ENCODE results near the gene MYCBPAP. TPM values are rescaled to one million over a fixed set of nuclear protein-coding genes. Genes with fewer than 3 reads are reported as not detected.

Gene MYCBPAP
- polyA plus RNA-seq, 2 of the 4 experiments (the other 2 are of a cell fraction) = 0.93 to 2.5 TPM

DNA sequence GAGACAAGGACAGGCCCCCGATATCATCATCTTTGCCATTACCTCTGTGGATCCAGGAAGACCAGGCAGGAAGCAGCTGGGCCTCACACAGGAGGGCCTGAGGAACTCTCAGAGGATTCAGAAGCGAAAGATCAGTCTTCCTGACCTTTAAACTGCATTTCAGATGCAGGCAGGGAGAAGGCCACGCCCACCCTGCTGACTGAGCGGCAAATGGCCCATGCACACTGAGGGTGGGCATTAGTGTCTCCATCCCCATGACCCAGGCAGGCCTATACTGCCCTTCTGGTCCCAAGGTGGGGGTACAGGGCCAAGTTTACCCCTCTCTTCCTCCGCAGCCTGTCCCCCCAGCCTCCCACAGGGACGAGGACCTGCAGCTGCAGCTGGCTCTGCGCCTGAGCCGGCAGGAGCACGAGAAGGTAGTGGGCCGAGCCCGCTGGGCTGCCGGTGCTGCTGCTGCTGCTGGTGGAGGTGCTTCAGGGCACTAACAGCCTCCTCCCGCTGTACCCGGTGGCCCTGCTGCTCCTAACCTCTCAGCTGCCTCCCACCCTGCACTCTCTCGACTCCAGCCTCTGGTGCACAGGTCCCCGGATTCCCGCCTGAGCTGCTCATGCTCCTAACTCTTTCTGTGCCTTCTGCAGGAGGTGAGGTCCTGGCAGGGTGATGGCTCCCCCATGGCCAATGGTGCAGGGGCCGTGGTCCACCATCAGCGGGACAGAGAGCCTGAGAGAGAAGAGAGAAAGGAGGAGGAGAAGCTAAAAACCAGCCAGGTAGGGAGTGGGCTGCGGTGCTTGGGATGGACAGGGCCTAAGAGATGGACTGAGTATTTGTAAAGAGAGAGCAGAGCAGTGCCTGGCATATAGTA is 30.5 kb downstream of the MYCBPAP start:
- no peak overlapping the region for H3K4me2 ChIP-seq
- POLR2A ChIA-PET = interaction anchor here (0.6 kb wide), 1 partner anchor 181 kb away, joined by 3 read pairs; no protein-coding TSS in a partner anchor
- FAIRE-seq (no peak), DNase-seq (ENCODE audit: low read depth in 1 of 2, low spot score in 1 of 2) (no peak), ATAC-seq (no peak)
- no peak for TF ChIP-seq ESRRA (IDR thresholded peaks at IDR 0.05; ENCODE audit: borderline replicate concordance, low read length)
- TF ChIP-seq MAZ (IDR thresholded peaks at IDR 0.05; ENCODE audit: borderline replicate concordance, low read depth, low read length) = no peak
- no peak for TF ChIP-seq HEYL (CRISPR knock-in tag; IDR thresholded peaks at IDR 0.05)
- TF ChIP-seq POLR2A (IDR thresholded peaks at IDR 0.05; ENCODE audit: low read length) = no peak
- TF ChIP-seq, protein P1, sequence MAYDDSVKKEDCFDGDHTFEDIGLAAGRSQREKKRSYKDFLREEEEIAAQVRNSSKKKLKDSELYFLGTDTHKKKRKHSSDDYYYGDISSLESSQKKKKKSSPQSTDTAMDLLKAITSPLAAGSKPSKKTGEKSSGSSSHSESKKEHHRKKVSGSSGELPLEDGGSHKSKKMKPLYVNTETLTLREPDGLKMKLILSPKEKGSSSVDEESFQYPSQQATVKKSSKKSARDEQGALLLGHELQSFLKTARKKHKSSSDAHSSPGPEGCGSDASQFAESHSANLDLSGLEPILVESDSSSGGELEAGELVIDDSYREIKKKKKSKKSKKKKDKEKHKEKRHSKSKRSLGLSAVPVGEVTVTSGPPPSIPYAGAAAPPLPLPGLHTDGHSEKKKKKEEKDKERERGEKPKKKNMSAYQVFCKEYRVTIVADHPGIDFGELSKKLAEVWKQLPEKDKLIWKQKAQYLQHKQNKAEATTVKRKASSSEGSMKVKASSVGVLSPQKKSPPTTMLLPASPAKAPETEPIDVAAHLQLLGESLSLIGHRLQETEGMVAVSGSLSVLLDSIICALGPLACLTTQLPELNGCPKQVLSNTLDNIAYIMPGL (CRISPR knock-in tag; IDR thresholded peaks at IDR 0.05; ENCODE audit: borderline replicate concordance) = no peak
- no peak for TF ChIP-seq POLR2AphosphoS2 (conservative IDR thresholded peaks at IDR 0.05; ENCODE audit: low read length)
- no peak for TF ChIP-seq HOXB13 (CRISPR knock-in tag; IDR thresholded peaks at IDR 0.05; ENCODE audit: low read depth)
- no peak for TF ChIP-seq JUNB (IDR thresholded peaks at IDR 0.05)
- TF ChIP-seq CBX2 (IDR thresholded peaks at IDR 0.05; ENCODE audit: borderline replicate concordance, low read depth) = no peak
- TF ChIP-seq GATA3 (IDR thresholded peaks at IDR 0.05; ENCODE audit: borderline replicate concordance) = no peak
- no peak for TF ChIP-seq HES2 (IDR thresholded peaks at IDR 0.05)
- TF ChIP-seq BHLHE40 (IDR thresholded peaks at IDR 0.05; ENCODE audit: low read depth, low read length) = no peak
- TF ChIP-seq EP300 (IDR thresholded peaks at IDR 0.05) = no peak
- no peak for TF ChIP-seq BCL3 (IDR thresholded peaks at IDR 0.05)
- no peak for TF ChIP-seq SMC3 (IDR thresholded peaks at IDR 0.05)
- no peak for TF ChIP-seq TP53 (CRISPR knock-in tag; IDR thresholded peaks at IDR 0.05)
- peaks cover 49% of the 10 kb centered on the region for H3K4me1 ChIP-seq
- CTCF ChIA-PET = interaction anchor here (0.6 to 23.7 kb wide), 8 partner anchors 13 to 313 kb away, joined by 3 to 753 read pairs (median 4); partner anchors contain the start of gene ANKRD40
- no peaks in the 10 kb centered on the region for H3K9me3 ChIP-seq
- WGBS (ENCODE audit: missing lambda C conversion rate) = 88% methylated on average over 19 of the region's 20 CpGs
- no peak overlapping the region for H3K4me3 ChIP-seq
- H3K27ac ChIP-seq = peak overlapping the region in 1 of 2 experiments; percentile 5; a peak in 1 of 6 replicates

DNA sequence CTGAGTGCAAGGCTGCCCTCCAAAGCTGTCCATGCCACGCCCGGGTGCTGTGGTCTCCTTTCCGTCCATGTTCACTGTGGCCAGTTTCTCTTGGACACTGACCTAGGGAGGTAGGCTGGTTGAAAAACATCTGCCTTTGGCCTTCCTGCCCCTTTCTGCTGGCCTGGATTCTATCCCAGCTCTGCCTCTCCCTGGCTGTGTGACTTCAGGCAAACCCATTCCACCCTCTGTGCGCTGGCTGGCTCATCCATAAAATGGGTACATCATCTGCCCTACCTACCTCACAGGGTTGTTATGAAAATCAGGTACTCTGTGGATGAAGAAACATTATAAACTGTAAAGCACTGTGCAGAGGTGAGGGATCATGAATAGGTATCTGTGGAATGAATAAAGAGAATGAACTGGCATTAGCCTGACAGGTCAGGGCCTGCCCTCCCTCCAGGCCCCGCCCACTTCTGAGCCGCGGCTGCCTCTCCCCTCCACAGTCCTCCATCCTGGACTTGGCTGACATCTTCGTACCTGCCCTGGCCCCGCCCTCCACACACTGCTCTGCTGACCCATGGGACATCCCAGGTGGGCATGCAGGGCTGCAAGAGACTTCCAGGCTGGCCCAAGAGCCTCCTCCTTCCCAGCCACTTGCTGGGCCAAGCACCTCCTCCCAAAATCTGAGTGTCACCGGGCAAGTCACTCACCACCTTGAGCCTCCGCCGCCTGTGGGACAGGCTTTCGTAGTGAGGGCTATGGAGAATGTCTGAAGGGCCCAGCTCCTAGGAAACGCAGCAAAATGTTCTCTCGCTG is 31.7 kb downstream of the MYCBPAP start:
- peak in 1 of 2 experiments; percentile 5; a peak in 1 of 6 replicates for ATAC-seq
- FAIRE-seq = no peak

More for the DNA sequence above, 31.7 kb downstream of the MYCBPAP start:
- ChIA-PET CTCF (interaction anchor here (0.5 to 23.7 kb wide), 5 partner anchors 14 to 156 kb away, joined by 3 to 753 read pairs (median 5); partner anchors contain the start of gene ANKRD40), POLR2A (no interaction called here)
- Histone ChIP-seq H3K9me3 (no peaks in the 10 kb centered on the region), H3K27ac (peak overlapping the region; percentile 4 to 90; a peak in 3 of 6 replicates), H3K4me1 (peaks cover 41% of the 10 kb centered on the region), H3K4me2 (peak overlapping the region; percentile 97; the same call in 2 of the 3 replicates), H3K4me3 (no peak overlapping the region)
- DNase-seq (ENCODE audit: low read depth in 1 of 2, low spot score in 1 of 2) = peak in 1 of 2 experiments; percentile 39
- TF ChIP-seq KDM1A (IDR thresholded peaks at IDR 0.05; ENCODE audit: low read depth) = peak; percentile 90
- peak; percentile 15 for TF ChIP-seq POLR2A (IDR thresholded peaks at IDR 0.05; ENCODE audit: low read length)
- peak; percentile 59; the same call in 1 of the 2 replicates for TF ChIP-seq CHD4 (IDR thresholded peaks at IDR 0.05; ENCODE audit: borderline replicate concordance)
- TF ChIP-seq HOXA7 (CRISPR knock-in tag; IDR thresholded peaks at IDR 0.05) = no peak
- peak; percentile 48 for TF ChIP-seq ZFP36 (IDR thresholded peaks at IDR 0.05; ENCODE audit: borderline replicate concordance, partially characterized antibody)
- 70% methylated on average over 12 of the region's 15 CpGs for WGBS (ENCODE audit: missing lambda C conversion rate)

All from A549 (cell line).